DMS153 (cell line): ENCODE results near the gene PCDHGC4.
A peak's percentile ranks its signal among the peaks of the same experiment; 100 is the strongest.

Experiments
- DNase-seq: peaks from one replicate; lab custom pipeline; 2025; lab: John Stamatoyannopoulos, UW

PCDHGC4 gene

DNA sequence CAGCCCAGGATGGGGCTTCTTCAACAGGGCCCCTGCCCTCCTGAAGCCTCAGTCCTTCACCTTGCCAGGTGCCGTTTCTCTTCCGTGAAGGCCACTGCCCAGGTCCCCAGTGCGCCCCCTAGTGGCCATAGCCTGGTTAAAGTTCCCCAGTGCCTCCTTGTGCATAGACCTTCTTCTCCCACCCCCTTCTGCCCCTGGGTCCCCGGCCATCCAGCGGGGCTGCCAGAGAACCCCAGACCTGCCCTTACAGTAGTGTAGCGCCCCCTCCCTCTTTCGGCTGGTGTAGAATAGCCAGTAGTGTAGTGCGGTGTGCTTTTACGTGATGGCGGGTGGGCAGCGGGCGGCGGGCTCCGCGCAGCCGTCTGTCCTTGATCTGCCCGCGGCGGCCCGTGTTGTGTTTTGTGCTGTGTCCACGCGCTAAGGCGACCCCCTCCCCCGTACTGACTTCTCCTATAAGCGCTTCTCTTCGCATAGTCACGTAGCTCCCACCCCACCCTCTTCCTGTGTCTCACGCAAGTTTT lies 27.6 kb downstream of the PCDHGC4 start:
- peak; percentile 35 for DNase-seq

DNA sequence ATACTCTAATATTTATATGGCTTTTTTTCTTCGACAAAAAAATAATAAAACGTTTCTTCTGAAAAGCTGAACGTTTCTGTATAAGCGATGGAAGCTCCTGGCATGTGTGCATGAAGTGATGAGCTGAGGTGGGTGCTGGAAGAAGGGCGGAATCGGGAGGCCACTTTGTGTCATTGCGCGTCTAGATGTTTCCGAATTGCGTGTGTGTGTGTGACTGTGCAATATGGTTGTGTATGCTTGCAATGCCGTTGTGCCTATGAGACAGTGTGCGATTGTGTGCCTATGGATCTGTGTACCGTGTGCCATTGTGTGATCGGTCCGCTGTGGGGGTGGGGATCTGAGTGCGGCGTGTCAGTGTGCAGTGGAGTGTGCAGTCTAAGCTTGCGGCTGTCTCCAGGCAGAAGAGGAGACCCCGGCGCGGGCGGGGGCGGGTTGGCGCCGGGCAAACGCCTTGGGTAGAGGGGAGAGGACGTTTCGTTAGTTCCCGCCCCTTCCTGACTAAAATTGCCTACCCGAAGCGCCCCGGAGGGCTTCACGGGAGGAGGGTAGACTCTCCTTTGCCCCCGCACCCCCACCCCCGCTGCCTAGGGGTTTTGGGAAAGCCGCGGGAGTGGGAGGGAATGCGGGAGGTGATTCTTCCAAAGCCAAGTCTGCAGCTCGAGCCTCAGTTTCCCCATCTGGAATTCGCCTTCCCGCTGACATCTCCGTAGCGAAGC lies 28.2 kb downstream of the PCDHGC4 start:
- no peak for DNase-seq

DNA sequence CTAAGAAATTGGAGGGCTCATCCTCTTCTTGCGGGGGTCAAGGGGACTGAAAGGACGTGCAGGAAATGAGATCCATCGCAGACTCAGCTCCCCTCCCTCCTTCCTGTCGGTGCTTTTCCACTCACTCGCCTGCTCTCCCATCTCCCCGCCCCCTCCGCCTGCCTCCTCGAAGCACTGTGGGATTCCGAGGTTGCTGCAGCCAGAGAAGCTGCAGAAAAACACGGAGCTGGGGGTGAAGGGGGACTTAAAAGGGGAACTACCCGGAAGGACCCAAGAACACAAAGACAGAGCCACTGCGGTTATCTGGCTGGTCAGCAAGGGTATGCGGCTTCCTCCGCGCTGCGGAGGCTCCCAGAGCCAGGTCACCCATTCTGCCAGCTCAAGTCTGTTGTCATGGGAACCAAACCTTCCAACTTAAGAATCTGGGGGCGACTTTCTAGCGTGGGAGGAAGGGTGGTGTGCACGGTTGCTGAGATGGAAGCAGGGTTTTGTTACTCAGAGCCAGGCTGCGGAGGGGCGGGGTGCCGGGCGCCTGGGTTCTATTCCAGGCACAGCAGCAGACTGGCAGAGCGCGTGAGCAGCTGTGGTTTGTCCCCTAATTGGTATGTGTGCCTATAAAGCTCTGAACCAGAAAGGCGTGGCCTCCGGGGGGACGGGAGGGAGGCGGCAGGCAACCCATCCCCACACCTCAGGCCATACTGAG lies 28.9 kb downstream of the PCDHGC4 start:
- peak; percentile 38 for DNase-seq

DNA sequence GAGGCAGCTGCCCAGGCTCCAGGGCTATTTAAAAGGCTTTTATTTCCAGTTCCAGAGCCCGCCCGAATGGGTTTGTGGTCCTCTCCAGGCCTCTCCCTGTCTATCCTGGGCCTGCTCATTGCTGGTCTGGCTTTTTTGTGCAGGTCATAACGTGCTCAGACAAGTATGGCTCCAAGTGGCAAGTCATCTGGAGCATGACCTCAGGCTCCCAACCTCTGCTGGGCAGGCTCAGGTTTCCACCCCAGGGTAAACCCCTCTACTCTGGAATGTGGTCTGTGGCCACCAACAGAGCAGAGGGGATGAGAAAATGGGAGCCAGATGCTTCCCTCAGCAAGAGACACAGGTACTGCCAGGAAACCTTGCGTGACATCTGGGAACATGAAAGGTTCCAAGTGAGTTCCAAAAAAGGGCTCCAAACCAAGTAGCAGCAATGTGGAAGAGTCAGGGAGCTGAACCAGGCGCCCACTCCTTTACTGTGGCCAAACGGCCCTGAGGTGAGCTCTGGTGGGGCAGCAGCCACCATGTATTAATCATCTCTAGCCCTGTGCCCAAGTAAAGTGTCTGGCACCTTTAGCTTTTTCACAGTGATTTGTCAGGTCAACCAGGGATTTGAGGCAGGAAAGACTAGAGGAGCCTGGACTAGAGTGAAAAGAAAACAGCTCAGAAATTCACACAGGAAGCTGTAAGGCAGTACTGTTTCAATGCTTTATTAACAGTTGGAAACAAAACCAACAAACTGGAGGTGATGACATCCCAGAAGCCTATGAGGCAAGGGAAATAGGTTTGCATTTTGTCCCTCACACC lies 29.7 kb downstream of the PCDHGC4 start:
- peak; percentile 38 for DNase-seq

DNA sequence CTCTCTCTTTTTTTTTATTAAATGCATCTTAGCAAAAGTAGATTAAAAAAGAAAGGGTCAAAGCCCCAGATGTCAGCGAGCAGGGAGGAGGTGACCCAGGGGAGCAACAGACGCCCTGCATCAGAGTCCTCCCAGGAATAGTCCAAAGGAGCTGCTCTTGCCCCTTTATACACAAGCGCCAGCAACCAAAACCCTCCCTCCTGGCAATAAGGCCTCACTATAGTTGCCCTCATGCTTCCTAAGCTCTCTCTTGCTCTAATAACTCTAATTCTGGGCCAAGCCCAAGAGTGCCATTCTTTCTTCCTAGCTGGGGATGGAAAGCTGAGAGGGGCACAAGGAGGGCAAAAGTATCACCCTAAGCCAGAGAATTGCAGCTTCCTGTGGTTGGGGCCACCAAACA lies 30.3 kb downstream of the PCDHGC4 start:
- DNase-seq = no peak

DNA sequence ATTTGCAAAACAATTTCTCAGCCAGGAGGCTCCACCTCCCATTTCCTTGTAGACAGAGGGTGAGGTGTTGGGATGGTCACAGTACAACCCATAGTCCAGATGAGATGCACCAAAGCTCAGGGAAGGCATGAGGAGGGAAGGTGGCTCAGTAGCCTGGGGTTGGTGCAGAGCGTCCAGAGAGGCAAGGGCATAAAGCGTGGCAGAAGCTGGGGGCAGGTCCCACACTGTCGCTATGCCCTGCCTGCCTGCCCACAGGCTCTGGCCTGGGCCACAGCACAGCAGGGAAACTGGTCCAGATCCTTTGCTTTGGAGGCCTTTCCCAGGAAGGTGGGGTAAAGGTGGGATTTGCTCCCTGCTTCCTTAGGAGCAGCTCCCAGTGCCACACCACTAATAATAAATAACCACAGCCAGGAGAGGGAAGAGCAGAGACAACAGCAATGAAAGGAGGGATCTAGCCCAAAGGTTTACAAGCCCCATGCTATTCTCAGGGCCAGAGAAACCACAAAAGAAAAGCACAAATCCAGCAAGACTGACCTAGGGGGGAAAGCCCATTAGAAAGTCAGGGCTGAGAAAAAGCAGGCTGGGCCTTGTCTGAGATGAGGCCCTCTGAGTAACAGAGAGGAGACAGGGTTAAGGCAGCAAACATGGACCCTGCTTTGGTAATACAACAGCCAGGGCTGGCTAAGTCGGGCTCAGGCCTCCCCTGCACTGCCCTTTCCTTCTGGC lies 31.3 kb downstream of the PCDHGC4 start:
- no peak for DNase-seq

DNA sequence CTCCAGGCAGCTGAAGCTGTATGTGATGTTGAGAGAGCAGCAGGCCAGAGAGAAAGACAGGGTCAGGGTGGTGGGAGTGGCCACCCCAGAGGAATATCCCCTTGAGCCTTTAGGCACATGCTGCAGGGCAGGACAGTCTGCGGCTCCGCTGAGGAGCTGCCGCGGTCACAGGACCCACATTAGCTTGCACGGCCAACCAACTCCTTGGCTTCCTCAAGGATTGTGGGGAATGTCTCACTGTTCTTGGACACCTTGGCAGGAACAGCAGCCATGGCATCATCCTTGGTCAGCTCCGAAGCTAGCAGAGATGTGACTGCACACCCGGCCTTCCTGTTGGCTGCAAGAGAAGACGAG lies 31.8 kb downstream of the PCDHGC4 start:
- no peak for DNase-seq

DNA sequence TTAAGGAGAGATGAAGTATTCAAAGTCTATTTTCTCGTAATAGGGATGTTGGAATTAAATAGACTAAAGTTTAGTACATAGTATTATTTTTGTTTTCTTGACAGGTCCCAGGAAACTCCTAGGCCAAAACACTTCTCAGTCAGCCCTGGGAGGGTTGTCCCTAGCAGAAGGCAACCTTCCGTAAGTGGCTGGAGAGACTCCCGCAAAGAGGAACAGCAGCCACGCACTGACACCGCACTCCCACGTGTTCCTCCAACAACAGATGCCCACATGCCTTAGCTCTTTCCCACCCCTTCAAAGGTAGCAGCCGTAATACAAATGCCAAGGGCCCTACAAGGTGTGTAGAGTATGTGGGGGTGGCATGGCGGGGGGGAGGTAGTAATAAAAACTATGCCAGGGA lies 32.5 kb downstream of the PCDHGC4 start:
- DNase-seq = no peak

DNA sequence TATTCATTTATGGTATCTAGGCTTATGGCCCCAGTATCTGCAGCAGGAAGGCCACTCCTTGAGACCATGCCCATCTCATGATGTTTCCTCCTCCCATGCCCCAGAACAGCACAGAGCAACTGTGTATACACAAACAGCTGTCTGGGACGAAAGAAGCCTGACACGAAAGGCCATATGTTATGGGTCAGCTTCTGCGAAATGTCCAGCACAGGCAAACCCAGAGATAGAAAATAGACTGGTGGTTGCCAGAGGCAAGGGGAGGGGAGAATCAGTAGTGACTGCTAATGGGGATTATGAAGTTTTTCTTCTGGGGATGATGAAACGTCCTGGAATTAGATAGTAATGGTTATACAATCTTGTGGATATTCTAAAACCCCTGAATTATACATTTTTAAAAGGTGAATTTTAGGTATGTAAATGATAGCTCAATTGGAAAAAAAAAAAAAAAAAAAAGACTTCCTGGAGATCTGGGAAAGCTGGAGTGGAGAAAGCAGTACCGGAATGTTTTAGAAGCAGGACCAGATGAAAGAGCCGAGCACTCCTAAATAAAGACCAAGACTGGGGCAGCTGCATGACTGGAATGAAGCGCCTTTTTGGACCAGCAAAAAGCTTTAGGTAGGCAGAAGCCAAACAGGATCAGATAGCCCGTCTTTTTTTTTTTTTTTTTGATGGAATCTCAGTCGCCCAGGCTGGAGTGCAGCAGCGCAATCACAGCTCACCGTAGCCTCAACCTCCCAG lies 33.2 kb downstream of the PCDHGC4 start:
- no peak for DNase-seq

DNA sequence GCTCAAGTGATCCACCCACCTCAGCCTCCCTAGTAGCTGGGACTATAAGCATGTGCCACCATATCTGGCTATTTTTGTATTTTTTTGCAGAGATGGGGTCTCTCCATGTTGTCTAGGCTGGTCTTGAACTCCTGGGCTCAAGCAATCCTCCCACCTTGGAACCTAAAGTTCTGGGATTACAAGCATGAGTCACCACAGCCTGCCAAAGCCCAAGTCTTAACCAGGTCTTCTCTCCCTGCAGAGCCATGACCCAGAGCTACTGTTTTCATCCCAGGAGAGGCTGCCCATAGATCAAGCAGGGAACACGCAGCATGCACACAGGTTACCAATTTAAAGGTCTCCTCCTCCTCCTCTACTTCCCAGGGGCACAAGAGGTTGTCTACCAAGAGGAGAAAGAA lies 33.8 kb downstream of the PCDHGC4 start:
- DNase-seq = no peak

DNA sequence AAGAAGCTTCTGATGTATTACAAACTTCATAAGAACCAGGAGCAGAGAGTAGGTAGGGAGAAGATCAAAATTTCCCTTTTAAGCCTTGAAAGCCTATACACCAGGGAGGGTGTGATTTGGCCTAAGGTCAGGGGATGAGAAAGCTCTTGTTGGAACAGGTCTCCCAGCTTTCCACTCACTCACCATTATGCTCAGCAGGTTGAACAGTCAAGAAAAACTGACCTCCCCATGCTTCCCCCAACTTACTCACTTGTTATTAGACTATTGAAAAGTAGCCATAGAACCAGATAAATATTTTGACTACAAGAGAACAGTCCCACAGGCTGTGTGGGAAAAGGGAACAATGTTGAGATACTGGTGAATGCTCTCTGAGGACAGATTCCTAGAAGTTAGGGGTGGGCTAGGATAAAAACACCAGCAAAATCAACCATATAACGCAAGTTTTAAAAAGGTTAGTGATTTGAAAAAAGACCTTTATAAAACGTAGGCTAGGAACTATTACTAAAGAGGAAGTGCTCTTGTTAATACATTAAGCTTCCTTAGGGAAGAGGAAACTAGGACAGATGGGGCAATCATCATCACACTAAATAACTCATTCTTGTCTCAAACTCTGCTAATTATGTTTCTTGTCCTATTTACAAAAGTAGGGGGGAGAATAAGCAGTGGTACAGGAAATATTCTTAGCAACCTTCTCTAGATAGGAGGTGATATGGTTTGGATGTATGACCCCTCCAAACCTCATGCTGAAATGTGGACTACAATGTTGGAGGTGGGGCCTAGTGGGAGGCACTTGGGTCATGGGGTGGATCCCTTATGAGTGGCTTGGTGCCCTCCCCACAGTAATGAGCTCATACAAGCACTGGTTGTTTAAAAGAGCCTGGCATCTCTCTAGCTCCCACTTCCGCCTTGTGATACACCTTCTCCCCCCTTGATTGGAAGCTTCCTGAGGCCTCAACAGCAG lies 35.1 kb downstream of the PCDHGC4 start:
- DNase-seq = no peak

DNA sequence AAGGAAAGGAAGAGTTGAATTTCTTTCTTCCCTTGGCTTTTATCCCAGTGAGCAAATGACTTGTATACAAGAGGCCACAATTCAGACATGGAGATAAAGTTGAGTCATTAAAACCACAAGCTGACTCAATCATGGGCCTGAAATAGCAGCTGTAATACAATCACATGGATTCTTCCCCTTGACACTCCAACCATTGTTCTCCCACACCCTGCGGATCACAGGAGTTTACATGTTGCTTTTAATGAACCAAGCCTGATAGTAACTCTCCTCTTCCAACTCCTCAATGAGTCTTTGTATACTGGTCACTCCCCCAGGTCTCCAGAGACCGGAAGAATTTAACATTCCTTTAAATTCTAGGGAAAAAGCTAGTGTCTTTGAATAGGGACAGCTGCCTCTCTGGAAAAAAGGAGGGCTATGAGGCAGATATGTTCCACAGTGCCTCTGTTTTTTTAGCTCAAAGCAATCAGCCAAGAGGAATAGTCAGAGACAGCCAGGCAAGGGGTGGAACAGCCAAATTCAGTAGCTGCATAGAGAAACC lies 36.5 kb downstream of the PCDHGC4 start:
- peak; percentile 5 for DNase-seq

DNA sequence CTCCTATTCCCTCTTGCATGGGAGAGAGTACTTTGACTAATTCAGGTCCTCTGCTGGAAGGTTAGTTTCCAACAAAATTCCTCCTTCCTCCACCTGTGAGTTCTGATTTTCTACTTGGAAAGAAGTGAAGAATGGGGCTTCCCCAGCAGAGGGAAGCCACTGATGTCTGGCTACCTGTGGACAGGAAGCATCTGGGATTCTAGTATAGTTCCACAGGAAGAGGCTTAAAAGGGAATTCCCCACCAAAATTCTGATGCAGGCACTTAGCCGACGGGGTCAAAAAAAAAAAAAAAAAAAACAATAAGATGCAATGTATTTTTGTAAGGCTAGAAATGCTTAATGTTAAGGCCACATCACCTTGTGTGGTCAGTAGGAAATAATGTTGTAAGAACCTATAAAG lies 37.5 kb downstream of the PCDHGC4 start:
- no peak for DNase-seq

DNA sequence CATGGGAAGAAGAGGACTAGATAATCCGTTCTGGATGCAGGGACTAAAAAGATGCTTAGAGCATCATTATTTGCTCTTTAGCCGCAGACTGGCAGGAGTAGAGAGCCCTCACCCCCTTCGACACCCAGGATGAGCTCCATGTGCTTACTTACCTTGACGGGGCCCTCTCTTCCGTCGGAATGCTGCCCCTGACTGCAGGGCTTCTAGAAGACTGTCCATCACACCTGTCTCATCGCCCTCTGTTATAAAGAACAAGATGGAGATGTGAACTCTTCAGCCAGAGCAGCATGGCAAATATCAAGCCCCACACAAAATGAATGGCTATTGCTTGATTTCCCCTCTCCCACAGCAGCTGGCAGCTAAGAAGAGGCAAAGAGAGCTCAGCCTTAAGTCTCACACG lies 39.2 kb downstream of the PCDHGC4 start:
- no peak for DNase-seq

DNA sequence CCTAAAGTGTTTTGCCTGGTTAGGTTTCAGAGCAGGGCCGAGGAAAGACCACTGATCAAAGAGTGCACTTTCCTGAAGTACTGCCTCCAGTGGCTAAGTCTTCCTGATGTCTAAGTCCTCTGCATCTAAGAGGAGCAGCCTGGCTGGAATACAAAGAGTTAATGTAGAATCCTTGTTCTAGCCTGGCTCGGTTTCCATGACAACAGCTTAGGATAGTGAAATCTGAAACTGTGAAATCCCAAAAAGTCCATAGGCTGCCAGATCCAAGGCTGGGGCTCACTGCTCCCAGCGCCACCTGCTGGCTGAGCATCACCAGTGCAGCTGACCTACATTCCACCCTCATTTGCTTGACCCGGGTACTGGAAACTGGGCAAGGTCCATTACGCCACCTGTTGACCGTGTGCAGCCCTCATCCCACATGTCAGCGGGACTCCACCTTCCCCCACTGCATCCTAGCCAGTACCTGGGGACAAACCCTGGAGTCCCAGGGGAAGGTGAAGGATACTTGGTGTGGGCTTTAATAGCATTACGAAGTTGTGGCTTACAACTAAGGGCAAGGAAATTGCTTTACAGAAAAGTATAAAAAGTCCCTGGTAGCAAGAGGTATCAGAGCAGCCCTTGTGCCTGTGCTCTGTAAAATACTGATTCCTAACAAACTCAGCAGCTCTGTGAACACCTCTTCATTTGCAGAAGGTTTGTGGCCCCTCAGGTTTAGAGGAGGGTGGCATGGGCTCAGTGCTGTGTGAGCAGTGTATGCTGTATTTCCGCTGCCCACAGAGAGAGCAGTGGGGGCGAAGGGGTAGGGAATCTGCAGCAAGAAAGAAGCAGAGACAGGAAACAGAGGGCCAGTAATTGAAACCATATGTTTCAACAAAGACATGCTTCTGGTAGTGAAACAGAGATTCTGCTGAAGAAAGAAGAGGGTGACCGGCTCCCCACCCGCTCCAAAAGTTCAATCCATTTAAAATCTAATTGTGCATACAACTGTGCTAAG lies 40.1 kb downstream of the PCDHGC4 start:
- DNase-seq = peak; percentile 36

DNA sequence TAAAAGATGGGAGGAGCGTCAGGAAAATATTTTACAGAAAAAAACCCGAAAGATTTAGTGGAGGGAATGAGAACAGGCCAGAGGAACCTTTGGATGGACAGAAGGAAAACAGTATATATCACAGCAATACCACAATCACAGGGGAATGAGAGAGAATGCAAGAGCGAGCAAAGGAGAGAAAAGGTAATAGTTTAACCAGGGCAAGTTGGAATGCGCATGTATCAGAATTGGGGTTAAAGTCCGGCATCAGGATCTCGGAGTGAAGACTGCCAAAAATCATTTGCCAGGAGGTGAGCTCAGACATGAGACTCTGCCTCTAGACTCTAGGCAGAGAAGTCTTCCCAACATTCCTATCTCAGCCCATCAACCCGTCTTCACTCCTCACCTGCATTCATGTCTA lies 40.8 kb downstream of the PCDHGC4 start:
- DNase-seq = no peak

DNA sequence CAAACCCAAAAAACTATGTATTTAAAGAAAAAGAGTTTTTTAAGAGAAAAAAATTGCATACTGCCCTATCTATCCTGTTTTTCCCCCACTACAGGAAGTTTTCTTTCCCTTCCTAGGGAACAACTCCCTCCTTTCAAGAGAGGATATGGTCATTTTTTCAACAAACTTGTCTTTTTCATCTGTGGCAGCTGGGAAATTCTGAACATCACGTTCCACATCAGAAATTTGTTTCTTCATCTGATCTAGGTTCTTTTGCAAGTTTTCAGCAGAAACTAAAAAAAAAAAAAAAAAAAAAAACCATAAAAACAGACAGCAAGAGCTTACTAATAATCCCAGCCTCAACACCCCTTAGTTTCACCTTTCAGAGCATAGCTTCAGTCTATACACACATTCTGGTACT lies 42.6 kb downstream of the PCDHGC4 start:
- DNase-seq = no peak

DNA sequence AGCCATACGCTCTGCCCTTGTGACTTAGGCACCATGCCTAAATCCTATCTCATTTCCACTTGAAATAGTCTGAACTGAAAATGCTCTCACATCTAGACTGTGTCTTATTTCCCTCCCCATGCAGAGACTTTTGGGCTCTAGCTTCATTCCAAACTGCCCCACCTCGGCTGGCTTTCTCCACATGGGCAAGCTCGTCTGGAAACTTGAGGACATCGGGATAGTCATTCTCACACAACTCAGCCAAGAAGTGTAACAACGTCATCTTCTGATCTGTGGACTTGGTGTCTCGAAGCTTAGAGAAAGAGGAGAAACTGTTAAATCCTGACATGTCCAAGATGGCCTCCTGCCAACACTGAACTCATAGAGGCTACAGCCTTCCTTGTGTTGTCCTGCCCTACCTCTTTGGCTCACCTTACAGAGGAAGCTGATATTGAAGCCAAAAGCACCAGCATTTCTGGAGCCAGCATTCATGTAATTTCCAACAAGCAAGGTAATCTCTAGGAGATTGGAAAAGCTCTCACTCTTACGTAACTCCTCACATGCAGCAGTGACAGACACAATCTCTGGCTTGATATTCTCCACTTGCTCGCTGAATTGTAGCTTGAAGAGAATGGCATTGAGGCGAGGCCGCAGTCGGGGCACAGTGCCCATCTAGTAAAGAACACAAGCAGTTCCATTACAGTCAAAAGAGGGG lies 43.6 kb downstream of the PCDHGC4 start:
- no peak for DNase-seq
